GM18909 (cell line): ENCODE results near the gene RMND5A.
"Not testable (repeated sequence)": the region's sequence is repeated elsewhere in the genome, so short reads cannot be mapped to it uniquely, and the experiment has no call there.

ENCODE experiments used
- ATAC-seq: cut with Tn5 transposase; IDR thresholded peaks from one replicate; pipeline ENCODE4 v1.9.1; 2021; ENCODE audit warnings: mild to moderate bottlenecking; ENCODE audit not compliant: unreplicated experiment, poor library complexity

RMND5A gene

DNA sequence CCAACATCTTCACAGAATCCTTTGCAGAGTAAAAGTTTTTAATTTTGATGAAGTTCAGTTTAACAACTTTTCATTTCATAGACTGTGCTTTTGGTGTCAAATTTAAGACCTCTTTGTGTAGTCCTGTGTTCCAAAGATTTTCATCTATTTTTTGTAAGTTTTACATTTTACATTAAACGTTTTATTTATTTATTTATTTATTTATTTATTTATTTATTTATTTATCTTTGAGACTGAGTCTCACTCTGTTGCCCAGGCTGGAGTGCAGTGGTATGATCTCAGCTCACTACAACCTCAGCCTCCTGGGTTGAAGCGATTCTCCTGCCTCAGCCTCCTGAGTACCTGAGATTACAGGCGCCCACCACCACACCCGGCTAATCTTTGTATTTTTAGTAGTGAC is 12.0 kb upstream of the RMND5A start:
- not testable (repeated sequence) for ATAC-seq

DNA sequence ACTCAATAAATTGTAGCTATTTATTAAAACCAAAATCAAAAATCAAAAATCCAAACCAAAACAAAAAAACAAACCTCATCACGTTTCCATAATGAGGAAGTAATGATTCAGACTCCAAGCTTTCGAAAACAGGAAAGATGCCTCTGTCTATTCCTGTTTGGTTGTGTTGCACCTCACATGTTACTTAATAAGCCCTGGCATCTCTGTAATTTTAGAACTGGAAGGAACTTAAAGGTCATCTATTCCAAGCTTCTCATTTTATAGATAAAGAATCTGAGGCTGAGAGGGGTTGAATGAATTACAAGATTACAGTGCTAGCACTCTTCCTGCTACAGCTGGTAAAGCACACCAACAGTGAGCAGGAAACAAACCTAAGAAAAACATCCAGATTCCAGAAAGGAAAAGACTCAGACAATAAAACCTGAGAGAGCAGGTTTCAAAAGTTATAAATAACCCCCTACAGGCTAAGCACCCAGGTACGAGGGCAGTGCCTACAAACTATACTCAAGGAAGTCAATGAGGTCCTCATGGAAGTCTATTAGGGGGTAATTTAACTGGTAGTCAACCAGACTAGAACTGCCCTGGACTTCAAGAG is 5.4 kb upstream of the RMND5A start:
- ATAC-seq, result not testable (repeated sequence)

DNA sequence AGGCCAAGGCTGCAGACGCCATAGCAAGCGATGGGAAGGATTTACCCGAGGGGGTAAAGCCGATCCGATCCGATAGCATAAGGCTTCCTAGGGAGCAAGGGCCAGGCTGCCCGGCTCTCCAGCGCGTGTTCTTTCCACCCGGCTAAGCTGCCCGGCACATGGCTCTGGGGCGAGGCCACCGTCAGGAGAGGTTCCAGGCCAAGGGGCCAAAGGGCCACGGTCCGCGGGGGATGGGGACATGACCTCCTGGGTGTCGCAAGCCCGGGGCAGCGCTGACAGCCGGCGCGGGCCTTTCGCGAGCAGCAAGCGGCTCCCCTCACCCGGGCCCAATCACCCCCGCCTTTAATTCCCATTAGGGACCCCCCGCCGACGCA is 841 bp upstream of the RMND5A start:
- peak; percentile 12 for ATAC-seq

DNA sequence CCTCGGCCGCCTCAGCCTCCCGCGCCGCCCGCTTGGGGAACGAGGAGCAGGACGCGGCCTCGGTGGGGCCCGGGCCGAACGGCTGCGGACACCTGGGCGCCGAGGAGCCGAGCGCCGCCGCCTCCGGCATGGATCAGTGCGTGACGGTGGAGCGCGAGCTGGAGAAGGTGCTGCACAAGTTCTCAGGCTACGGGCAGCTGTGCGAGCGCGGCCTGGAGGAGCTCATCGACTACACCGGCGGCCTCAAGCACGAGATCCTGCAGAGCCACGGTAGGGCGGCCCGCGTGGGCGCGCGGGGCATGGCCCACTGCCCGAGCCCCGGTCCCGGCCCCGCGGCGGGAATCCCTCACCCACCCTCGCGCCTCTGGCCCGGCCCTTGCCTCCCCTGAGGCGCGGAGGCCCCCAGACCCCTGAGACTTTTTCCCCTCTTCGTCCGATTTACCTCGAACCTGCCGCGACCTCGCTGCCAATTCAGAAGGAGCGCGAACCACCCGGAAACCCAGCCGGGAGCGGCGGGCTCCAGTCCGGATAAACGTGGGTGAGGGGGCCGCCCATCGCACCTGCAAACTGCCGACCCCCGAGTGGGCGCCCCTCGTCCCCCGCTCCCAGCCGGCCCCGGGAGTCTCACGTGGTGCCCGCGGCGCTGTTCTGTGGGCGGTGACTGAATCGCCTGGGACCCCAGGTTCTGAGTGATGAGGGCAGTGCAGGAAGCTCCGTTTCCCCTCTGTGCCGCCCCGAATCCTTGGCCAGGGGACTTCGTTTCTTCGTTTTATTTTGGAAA is 639 bp downstream of the RMND5A start:
- ATAC-seq, result peak; percentile 38

DNA sequence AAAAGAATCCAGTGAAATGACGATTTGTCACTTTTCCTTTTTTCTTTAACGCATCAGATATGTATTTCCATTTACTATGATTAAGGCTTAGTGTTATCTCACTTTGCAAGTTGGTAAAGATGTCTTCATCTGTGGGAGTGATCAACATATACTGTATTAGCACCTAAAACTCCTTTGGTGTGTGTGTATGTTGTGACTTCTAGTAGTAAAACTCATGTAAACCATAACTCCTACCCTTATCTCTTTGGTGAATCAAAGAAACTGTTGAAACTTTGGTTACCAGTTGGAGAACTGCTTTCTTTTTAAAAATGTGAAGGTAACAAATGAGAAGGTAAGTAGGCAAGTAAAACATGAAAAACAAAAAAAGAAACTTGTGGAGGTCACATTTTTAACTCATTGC is 5.6 kb downstream of the RMND5A start:
- not testable (repeated sequence) for ATAC-seq

DNA sequence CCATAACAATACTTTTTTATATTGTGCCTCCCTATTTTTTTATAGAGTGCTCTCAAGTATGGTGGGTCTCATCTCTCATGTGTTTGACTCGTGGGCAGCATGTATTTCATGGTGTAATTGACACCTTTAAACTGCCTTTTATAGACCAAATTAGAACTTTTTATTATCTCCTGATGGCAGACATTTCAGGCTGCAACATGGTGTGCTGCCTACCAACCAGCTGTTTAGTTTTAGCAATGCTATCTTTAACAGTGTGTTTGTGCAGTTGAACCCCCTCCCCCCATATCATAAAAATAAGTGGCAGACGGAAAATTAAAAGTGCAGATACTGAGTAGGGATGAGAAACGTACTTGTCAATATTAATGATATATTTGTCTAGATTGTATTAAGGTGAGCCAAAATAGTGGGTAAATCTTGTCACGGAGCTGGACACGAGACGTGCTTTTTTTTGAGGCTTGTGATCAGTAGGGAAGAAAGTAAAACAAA is 12.0 kb downstream of the RMND5A start:
- ATAC-seq, result not testable (repeated sequence)

DNA sequence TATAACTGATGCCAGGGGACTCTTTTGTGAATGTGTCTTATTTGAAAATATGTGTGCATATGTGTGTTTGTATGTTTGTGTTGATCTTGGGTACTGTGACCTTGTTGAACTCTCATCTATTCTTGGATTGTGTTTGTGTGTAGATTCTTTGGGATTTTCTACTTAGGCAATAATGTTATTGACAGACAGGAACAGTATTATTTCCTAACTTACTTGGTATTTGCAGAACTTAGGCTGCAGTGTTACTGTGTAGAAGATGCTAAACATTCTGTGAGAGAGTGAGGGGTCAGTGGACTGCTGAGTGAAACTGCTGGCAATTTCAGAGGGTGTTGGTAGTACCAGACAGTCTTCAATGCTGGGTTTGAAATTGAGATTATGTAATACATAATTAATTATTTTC is 12.7 kb downstream of the RMND5A start:
- not testable (repeated sequence) for ATAC-seq

DNA sequence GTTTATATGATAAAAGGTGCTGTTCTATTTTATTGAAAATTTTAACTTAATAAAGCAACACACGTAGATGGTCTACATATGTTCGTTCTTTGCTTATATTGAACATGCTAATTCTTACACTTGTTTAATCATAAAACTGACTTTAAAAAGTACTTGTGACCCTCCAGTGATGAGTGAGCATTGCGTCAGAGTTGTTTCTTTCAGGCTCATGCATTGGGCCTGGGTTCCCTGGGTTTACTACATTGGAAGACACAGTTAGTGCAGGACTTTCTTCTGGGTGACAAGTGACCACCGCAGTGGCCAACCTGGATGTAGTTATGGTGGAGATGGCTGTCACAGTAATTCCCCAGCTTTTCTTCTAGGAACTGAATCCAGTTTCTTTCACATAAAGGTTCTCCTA is 13.4 kb downstream of the RMND5A start:
- not testable (repeated sequence) for ATAC-seq

DNA sequence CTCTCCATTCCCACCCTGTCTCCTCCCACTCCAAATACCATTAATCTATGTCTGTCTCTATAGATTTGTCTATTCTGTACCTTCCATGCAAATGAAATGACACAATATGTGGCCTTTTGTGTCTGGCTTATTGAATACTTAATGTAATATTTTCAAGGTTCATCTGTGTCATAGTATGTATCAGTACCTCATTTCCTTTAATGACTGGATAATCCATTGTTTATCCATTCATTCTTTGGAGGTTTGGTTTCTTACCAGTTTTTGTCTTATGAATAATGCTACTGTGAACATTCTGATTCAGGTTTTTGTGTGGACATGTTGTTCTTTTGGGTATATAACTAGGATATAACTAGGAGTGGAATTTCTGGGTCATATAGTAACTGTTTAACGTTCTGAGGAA is 14.8 kb downstream of the RMND5A start:
- ATAC-seq, result not testable (repeated sequence)

DNA sequence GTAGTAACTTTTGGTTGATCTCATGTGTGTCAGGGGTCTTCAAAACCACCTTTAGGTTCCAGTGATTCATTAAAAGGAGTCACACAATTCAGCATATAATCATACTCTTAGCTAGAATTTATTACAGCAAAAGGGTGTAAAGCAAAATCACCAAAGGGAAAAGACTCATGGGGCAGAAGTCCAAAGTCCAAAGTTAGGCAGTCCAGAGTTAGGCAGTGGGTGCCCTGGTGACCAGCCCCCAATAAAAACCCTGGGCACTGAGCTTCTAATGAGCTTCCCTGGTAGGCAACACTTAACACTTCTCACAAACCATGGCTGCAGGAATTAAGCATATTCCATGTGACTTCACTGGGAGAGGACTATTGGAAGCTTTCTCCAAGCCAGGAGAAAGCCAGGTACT is 19.4 kb downstream of the RMND5A start:
- not testable (repeated sequence) for ATAC-seq

DNA sequence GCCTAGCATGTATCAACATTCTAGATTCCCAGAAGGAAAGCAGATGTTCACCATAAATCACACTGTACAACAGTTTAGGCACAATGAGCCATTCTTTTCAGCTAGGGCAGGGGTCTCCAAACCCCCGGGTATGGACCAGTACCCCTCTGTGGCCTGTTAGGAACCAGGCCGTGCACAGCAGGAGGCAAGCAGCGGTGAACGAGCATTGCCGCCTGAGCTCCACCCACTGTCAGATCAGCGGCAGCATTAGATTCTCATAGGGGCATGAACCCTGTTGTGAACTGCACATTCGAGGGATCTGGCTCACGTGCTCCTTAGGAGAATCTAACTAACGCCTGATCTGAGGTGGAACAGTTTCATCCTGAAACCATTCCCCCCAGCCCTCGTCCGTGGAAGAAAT is 19.8 kb downstream of the RMND5A start:
- not testable (repeated sequence) for ATAC-seq

DNA sequence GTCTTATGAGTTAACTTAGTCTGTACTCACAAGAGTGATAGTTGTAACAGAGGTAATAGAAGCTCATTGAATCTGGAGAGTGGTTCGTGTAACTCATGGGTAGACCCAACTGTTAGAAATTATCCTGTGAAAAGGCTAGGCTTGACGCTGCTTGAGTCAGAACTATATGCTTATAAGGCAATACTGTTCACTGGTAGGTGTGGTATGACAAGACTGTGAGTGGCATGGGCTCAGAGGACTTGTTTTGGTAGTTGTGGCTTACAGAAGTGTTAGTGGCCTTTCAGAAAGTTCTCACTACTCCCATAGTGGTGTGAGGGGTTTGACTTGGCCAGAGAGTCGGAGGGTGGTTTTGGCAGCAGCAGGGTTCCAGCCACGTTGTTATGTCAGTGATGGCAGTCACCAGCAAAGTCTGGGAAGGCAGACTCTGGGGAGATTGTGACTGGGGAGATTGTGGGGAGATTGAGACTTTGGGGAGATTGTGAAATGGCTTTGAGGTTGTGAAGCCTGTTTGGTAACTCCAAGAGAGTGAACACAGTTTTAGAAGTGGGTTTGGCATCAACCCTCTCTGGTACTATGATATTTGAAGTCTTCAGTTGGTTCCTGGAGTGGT is 21.9 kb downstream of the RMND5A start:
- ATAC-seq, result not testable (repeated sequence)

DNA sequence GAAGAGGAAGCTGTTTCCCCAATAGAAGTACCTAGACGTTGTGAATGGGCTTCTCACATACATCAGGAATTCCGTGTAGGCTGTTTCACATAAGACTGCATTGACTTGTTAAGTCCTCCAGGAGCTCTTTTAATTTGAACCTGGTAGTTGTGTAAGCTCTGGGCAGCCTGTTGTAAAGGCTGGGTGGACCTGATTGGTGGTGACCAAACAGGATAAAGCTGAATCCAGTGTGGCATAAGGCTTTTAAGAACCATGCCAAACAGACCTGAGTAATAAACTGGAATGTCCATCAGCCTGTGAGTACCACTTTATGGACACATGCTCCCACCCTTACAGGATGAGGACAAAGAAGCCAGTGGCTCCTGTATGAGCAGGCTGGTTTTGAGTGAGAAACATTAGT is 24.1 kb downstream of the RMND5A start:
- ATAC-seq, result no peak

DNA sequence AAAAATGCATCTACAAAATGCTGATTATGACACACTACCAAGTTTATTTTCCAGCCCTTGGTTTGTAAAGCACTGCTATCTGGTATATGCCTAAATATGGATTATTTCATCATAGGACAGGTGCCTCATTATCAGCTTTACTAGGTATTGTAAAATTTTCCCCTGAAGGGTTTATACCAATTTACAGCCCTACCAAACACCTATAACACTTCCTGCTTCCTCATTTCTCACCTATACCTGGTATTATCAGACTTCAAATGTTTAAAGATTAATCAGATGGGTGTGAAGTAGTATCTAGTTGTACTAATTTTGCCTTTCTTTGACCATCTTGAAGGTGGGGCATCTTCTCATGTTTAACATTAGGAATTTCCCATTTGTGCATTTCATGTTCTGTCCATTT is 26.8 kb downstream of the RMND5A start:
- ATAC-seq, result no peak

DNA sequence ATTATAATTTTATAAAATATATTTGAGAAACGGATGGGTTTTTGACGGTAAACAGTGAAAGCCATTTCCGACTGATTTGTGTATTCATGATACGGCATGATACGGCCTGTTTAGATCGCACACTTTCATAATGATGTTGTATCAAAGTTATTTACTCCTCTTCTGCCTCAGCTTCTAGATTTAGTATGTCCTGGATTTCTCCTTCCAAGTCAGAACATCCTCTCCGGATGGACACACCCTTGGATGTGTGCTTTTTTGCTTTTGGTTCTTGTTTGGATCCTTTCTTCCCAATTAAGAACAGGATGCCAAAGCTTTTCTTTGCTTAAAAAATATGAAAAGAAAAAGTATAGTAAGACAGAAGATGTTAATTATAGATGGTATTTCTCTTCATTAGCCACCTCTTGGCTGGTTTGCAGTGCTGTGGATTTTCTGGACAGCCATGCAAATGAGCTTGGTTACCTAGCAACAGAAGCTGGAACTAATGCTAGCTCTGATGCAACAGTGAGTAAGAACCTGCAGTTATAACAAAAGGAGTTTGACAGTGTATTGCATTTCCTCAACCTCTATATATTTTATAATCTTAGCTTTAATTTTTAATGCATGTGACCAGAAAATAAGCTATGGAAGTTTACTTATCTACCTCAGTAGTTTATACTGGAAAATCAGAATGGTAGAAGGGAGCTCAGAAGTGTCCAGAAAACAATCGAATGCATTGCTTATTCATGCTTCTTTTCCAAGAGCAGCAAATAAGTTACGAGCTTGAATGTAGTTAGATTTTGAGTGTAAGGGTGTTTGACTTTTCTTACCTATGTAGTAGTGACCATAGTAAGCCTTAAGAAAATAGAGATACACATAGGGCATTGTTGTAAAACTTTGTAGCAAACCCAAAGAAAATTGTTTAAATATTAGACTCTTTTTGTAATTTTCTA is 27.9 kb downstream of the RMND5A start:
- ATAC-seq, result peak; percentile 44

DNA sequence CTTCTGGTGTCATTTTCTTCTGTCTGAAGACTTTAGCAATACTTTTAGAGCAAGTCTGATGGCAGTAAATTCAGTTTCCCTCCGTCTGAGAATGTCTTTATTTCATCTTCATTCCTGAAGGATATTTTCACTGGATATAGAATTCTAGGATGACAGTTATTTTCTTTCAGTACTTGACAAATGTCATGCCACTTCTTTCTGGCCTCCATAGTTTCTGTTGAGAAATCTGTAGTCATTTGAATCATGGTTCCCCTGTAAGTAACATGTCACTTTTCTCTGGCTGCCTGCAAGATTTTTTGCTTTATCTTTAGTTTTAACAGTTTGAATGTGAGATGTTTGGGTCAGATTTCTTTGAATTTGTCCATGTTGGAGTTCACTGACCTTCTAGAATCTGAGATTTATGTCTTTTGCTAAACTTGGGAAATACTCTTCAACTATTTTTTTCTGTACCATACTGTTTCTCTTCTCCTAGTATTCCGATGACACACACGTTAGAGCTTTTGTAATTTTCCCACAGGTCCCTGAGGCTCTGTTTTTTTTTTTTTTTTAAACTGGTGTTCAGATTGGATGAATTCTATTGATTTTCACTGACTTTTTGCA is 30.2 kb downstream of the RMND5A start:
- no peak for ATAC-seq

DNA sequence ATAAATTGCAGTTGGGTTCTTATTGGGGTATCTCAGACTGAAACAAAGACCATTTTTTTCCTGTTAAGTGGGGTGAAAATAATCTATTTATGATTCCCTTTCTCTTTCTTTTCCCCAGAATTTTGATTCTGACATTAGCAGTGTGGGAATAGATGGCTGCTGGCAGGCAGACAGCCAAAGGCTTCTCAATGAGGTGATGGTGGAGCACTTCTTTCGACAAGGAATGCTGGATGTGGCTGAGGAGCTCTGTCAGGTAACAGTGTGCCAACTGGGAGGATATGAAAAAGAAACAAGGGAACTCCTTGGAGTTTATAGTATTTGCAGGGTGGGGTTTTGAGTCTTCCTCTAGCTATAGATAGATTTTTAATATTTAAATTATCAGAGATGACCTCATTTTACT is 31.7 kb downstream of the RMND5A start:
- no peak for ATAC-seq

DNA sequence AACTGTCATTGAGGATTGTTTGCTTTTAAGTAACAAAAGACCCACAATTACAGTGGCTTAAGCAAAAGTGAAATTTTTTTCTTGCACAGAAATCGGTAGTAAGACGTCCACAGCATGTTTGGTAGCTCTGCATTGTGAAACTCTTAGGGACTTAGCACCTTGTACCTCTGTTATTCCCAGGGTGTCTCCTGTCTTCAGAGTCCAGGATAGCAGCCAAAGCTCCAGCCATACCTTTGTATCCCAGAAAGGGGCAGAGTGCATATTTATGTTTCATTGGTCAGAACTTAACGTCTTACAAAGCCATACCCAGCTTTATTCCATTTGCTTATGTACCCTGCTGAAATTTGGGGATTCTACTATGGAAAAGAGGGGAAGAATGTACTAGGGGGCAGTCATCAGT is 32.8 kb downstream of the RMND5A start:
- ATAC-seq, result no peak

DNA sequence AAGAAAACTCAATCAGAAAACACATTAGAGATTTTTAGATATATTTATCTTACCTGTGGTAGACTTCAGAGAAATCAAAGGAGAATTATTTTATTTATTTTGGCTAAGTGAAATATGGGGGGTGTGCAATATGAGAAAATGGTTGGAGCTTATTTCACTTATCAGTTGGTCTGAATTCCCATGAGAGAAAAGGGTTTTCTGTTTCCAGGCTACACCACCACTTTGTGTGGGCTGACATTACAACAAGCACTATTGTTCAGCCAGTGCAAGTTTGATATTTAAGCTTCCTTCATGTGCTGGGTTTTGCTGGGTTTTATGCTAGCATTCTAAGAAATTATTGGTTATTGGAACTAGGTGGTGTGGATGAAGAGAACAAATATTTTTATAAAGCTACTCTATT is 33.5 kb downstream of the RMND5A start:
- no peak for ATAC-seq

DNA sequence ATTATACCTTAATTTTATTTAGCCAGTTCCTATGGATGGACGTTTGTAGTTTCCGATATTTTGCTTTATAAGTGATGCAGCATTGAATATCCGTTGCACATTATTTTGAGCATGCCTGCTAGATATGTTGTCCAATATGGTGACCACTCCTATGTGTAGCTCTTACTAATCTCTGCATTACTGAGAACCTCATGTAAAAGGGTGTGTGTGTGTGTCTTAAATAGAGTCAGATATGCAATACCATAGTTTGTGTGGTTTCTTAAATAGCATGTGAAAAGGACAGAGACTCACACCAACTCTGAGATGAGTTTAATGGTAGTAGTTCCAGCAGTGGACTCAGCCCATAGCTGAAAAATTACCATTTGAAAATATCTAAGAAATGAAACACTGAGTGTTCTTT is 38.3 kb downstream of the RMND5A start:
- ATAC-seq, result no peak
